ENCODE results near the gene KRT38. TPM values are rescaled to one million over a fixed set of nuclear protein-coding genes. Genes with fewer than 3 reads are reported as not detected.
"Not testable (repeated sequence)": the region's sequence is repeated elsewhere in the genome, so short reads cannot be mapped to it uniquely, and the experiment has no call there.

The KRT38 gene
- total RNA-seq, 2 experiments from 2014 or later = not detected

DNA sequence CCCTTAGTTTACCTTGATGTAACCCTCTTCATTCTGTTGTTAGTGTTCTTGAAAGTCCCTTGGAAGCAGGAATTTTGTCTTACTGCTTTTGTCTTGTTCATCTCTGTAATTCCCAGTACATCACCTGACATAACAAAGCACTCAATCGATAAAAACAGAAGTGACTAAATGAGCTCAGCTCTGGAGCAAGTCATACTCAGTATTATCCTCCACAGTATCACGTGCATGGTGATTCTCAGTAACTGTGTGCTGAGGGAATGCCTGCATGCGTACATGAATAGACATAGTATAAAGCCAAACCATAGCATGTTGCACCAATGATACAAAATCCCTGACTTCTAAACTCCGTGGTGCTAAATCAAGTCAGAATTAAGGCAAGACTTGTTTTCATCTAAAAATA, 7.2 kb downstream of the KRT38 start:
- intact Hi-C loops (cut with micrococcal nuclease) = no loop called here
- ChIA-PET POLR2A (interaction anchor here (1.1 kb wide), 1 partner anchor 26 kb away, joined by 3 read pairs; no protein-coding TSS in a partner anchor), CTCF (interaction anchor here (0.9 to 2.2 kb wide), 2 partner anchors 14 to 229 kb away, joined by 3 to 6 read pairs; no protein-coding TSS in a partner anchor)
- Mint-ChIP-seq H3K36me3 (ENCODE audit: low read depth) (no peaks in the 10 kb centered on the region), H3K27me3 (peaks cover 3% of the 10 kb centered on the region), H3K4me3 (no peak overlapping the region), H3K9me3 (no peaks in the 10 kb centered on the region), H3K4me1 (ENCODE audit: low read depth) (no peaks in the 10 kb centered on the region), H3K27ac (no peak overlapping the region)
- TF ChIP-seq, protein P1, sequence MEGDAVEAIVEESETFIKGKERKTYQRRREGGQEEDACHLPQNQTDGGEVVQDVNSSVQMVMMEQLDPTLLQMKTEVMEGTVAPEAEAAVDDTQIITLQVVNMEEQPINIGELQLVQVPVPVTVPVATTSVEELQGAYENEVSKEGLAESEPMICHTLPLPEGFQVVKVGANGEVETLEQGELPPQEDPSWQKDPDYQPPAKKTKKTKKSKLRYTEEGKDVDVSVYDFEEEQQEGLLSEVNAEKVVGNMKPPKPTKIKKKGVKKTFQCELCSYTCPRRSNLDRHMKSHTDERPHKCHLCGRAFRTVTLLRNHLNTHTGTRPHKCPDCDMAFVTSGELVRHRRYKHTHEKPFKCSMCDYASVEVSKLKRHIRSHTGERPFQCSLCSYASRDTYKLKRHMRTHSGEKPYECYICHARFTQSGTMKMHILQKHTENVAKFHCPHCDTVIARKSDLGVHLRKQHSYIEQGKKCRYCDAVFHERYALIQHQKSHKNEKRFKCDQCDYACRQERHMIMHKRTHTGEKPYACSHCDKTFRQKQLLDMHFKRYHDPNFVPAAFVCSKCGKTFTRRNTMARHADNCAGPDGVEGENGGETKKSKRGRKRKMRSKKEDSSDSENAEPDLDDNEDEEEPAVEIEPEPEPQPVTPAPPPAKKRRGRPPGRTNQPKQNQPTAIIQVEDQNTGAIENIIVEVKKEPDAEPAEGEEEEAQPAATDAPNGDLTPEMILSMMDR (IDR thresholded peaks at IDR 0.05) = no peak
- DNase-seq (no peak), ATAC-seq (no peak)

DNA sequence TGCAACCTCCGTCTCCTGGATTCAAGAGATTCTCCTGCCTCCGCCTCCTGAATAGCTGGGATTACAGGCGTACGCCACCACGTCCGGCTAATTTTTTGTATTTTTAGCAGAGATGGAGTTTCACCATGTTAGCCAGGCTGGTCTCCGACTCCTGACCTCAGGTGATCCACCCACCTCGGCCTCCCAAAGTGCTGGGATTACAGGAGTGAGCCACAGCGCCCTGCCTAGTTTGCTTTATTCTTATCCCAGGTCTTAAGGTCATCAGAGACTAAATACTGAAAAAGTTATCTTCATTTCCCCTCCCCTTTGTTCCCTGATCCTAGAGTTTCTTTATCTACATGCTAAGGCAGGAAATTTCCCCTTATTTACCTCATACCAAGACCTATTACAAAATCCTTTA, 10.4 kb downstream of the KRT38 start:
- H3K27ac Mint-ChIP-seq; H3K9me3 Mint-ChIP-seq; H3K27me3 Mint-ChIP-seq; DNase-seq; ATAC-seq; H3K4me1 Mint-ChIP-seq (ENCODE audit: low read depth); H3K4me3 Mint-ChIP-seq; intact Hi-C loops (cut with micrococcal nuclease); POLR2A ChIA-PET; H3K36me3 Mint-ChIP-seq (ENCODE audit: low read depth): not testable (repeated sequence)
- CTCF ChIA-PET = interaction anchor here (1.0 to 1.5 kb wide), 2 partner anchors 13 to 39 kb away, joined by 3 read pairs; no protein-coding TSS in a partner anchor

DNA sequence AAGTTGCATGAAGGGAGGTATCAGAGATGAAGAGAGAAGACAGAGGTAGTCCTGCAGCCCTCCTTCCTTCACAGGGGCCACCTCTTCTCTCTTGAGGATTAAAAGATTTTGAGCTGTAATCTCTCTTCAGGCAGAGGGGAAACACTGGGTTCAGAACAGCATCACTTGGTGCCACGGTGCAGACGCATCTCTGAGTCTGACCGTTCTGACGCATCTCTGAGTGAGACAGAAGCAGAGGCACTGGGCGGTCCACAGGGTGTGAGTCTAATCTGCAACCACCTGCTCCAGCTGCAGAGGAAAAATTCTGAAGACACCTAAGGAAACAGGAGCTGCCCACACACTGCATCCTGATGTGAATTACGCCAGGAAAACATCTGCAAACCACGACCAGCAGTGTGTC, 11.1 kb downstream of the KRT38 start:
- H3K4me3 Mint-ChIP-seq = no peak overlapping the region
- no peaks in the 10 kb centered on the region for H3K36me3 Mint-ChIP-seq (ENCODE audit: low read depth)
- ATAC-seq = no peak
- ChIA-PET CTCF (interaction anchor here (1.3 to 1.5 kb wide), 2 partner anchors 12 kb away, joined by 3 to 4 read pairs; no protein-coding TSS in a partner anchor), POLR2A (no interaction called here)
- H3K27ac Mint-ChIP-seq = no peak overlapping the region
- TF ChIP-seq, protein P1 (IDR thresholded peaks at IDR 0.05) = no peak
- H3K4me1 Mint-ChIP-seq (ENCODE audit: low read depth) = no peaks in the 10 kb centered on the region
- no peaks in the 10 kb centered on the region for H3K9me3 Mint-ChIP-seq
- no peak for DNase-seq
- peaks cover 3% of the 10 kb centered on the region for H3K27me3 Mint-ChIP-seq
- intact Hi-C loops (cut with micrococcal nuclease) = no loop called here

DNA sequence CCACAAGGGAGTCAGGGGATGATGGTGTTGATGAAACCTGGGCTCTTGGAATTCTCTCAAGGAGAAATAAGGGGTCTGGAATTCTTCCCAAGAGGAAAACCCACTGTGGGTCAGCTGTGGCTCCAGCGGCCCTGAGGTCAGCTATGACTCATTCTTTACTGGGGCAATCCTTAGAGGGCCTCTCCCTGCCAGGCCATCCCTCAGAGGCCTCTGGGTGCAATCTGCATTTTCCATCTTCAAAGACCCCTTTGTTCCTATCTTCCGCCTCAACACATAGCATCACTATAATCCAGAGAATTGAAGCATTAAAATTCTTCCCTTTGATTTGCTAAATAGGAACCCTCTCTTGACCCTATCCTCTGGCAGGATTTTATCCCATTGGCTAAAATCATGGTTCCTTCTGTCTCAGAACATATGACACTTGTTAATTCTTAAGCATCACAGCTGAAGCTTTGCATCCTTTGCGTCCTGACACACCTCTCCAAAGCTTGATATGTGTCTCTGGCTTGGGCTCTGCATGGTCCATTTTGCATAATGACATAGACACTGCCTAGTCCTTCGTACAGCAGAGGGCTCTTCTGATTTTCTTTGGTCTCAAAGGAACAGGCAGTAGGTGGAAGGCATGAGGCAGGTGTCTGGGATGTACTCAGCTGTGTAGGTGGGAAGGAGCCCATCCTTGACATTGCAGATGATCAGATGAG, 12.0 kb downstream of the KRT38 start:
- ATAC-seq = no peak
- TF ChIP-seq, protein P1 (IDR thresholded peaks at IDR 0.05) = no peak
- no peaks in the 10 kb centered on the region for H3K9me3 Mint-ChIP-seq
- H3K27ac Mint-ChIP-seq = no peak overlapping the region
- no peak for DNase-seq
- no peaks in the 10 kb centered on the region for H3K4me1 Mint-ChIP-seq (ENCODE audit: low read depth)
- H3K4me3 Mint-ChIP-seq = no peak overlapping the region
- intact Hi-C loops (cut with micrococcal nuclease) = no loop called here
- peaks cover 3% of the 10 kb centered on the region for H3K27me3 Mint-ChIP-seq
- ChIA-PET CTCF (interaction anchor here (1.3 kb wide), 1 partner anchor 11 kb away, joined by 4 read pairs; no protein-coding TSS in a partner anchor), POLR2A (no interaction called here)
- no peaks in the 10 kb centered on the region for H3K36me3 Mint-ChIP-seq (ENCODE audit: low read depth)

DNA sequence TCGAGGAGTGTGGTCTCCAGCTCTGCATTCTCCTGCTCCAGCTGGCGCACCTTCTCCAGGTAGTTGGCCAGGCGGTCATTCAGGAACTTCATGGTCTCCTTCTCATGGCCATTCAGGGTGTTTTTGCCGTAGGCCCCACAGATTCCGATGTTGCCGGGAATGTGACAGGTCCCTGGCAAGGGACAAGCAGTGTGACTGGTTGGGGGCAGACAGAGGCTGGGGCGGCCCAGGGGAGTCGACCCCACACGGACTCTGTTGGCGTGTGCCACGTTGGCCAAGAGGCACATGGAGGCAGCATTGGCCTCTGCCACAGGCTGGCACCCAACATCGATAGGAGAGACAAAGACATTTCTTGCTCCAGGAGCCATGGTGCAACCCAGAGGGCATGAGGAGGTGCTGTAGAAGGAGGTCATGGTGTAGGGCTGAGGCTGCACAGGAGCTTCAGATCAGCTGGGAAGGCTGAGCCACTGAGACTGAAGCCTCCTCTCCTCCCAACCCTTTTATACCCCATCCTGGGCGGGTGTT, 16.6 kb downstream of the KRT38 start, which contains the start of gene KRT37:
TSS of gene KRT37 (minus strand) at position 475 of the 525 bp plus-strand sequence. CDS start at position 413, 62 bp downstream.
- Mint-ChIP-seq H3K27me3 (no peaks in the 10 kb centered on the region), H3K27ac (no peak within 1 kb of the TSS), H3K36me3 (ENCODE audit: low read depth) (no peaks in the 10 kb centered on the region), H3K9me3 (no peaks in the 10 kb centered on the region), H3K4me3 (no peak within 1 kb of the TSS), H3K4me1 (ENCODE audit: low read depth) (peaks cover 4% of the 10 kb centered on the region)
- TF ChIP-seq, protein P1 (IDR thresholded peaks at IDR 0.05) = no peak
- CTCF ChIA-PET = no interaction called here
- ATAC-seq = no peak
- intact Hi-C loops (cut with micrococcal nuclease) = no loop called here
- no peak for DNase-seq
- POLR2A ChIA-PET = no interaction called here

DNA sequence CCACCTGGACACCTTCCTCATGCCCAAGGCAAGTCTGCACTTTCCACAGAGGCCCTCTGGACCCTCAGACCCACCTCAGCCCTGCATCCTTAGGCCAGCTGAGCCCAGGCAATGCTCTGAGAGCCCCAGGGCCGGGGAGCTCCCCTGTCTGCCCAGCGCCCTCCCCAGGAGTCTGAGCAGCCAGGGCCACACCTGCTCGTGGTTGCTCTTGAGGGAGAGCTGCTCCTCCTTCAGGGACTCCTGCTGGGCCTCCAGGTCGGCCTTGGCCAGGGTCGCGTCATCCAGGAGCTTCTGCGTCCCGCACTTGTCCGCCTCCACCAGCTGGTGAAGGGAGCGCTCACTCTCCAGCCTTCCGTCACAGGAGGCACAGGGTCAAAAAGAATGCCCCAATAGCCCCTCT, 18.2 kb downstream of the KRT38 start:
- POLR2A ChIA-PET; ATAC-seq; intact Hi-C loops (cut with micrococcal nuclease); DNase-seq; H3K27me3 Mint-ChIP-seq; CTCF ChIA-PET; H3K9me3 Mint-ChIP-seq; H3K27ac Mint-ChIP-seq; H3K4me3 Mint-ChIP-seq; H3K36me3 Mint-ChIP-seq (ENCODE audit: low read depth); H3K4me1 Mint-ChIP-seq (ENCODE audit: low read depth): not testable (repeated sequence)

Measured in activated CD8-positive, alpha-beta T cell treated with anti-CD3 and anti-CD28 coated beads for 36 hours (primary cell).